TTC549 (cell line): ENCODE measurements around the gene CHD9.

Experiments
- FAIRE-seq: peaks from 2 replicates; lab custom pipeline; 2012; peaks lifted over from hg19 to GRCh38; lab: Jason Lieb, UNC

CHD9 gene

GRCh38 chr16:53078765-53079485 is 24.1 kb downstream of the CHD9 start:
- no peak for FAIRE-seq

DNA sequence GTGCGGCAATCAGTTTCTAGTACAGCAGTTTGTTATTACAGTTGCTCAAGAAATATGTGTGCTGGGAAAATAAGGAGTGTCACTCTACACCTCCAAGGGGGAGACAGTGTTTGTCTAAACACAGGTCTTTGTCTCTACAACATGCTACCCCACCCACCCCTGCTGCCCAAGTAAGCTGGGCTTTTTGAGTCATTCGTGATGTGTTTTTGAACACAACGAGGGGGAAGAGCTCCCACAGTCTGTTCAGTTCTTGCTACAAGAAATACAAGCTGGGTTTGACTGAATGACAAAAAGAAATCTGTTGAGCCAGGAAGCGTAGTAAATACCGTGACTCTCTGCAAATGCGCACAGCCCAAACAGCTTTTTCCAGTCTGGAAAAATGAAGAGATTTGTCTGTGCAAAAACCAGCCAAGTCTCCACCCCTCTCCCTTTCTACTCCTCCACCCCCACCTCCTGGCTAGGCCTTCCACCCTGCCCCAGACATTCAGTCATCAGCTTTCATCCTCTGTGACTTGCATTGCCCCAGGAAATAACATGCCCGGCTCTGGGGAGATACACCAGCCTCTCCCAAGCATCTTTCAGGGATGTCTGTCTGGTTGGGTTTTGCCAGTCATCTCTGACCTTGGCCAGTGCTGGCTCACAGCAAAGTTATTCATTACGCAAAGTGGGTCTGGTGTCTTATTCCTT is 25.7 kb downstream of the CHD9 start:
- no peak for FAIRE-seq

GRCh38 chr16:53081032-53081424 is 26.2 kb downstream of the CHD9 start:
- no peak for FAIRE-seq

DNA sequence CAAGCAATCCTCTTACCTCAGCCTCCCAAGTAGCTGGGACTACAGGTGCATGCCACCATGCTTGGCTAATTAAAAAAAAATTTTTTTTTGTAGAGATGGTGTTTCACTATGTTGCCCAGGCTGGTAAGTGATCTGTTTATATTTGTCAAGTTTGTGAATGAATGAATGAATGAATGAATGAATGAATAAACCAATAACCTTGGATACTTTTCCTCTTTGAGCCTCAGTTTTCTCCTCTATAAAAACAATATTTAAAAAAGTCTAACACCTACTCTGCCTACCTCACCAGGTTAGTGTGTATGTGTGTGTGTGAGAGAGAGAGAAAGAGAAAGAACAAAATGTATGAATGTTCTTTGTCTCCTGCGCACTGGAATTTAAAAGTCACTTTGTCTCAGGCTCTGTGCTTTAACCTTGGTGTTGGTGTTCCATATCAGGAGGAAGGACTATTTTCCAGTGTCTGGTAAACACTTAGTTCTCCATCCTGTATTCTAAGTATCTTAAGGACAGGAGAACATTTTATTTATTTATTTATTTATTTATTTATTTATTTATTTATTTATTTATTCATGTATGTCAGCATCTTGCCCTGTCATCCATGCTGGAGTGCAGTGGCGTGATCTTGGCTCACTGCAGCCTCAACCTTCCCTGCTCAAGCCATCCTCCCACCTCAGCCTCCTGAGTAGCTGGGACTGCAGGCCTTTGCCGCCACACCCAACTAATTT is 27.1 kb downstream of the CHD9 start:
- FAIRE-seq = no peak

DNA sequence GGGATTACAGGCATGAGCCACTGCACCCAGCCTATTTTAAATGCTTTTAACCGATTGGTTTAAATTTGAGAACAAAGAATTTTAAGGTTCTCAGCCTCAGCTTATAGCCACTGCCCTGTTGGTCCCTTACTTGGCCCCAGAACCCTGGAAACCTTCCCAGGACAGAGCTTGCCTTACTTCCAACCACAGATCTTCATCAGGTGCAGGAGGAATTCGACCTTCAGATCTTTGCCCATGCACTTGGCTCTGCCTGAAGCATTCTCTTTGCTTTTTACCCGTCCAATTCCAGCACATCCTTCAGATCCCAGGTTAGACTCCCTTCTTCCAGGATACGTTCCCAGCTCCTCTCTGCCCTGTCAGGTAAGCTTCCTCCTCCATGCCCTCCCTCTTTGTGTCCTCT is 27.7 kb downstream of the CHD9 start:
- no peak for FAIRE-seq

GRCh38 chr16:53083119-53083518 is 28.3 kb downstream of the CHD9 start:
- FAIRE-seq = no peak

DNA sequence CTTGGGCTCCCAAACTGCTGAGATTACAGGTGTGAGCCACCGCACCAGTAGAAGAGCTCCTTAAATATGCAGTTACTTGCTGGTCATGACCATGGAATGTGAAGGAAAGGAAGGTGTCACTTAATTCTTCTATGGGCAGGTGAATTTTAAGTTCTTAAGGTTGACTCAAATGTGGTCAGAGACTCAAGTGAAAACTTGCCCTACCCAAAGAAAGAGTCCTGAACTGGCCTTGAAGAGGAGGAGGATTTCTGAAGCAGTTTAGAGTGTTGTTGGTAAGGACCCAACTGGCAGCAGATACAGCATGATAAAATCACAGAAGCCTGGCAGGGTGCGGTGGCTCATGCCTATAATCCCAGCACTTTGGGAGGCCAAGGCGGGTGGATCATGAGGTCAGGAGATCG is 29.4 kb downstream of the CHD9 start:
- FAIRE-seq = no peak

- no peak for FAIRE-seq
Observed at GRCh38 chr16:53084746-53085334, 30.0 kb downstream of the CHD9 start.

- no peak for FAIRE-seq
Observed at GRCh38 chr16:53085369-53085843, 30.6 kb downstream of the CHD9 start.

DNA sequence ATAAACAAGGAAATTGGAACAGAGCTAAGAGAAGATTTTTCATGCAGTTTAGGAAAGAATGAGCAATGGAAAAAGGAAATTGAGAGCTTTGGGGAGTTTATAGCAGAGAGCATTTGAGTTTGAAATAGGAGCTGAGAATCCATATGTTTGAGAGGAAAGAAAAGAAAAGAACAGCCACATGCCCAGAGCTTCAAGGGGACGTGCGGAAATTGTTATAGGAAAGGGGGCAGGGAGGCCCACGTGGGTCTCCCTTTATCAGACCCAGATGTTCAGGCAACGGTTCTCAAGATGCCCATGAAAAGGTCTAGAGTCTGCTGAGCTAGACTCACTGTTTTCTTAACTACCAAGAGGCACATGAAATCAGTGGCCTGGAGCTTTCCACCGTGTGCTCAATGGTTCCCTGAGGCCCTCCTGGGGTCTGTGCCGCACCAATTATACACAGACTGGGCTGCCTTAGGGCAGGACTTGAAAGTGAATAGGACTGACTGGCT is 31.2 kb downstream of the CHD9 start:
- no peak for FAIRE-seq

- FAIRE-seq = no peak
Observed at GRCh38 chr16:53087101-53087500, 32.3 kb downstream of the CHD9 start.

- FAIRE-seq = no peak
Observed at GRCh38 chr16:53089434-53090285, 34.9 kb downstream of the CHD9 start.

- no peak for FAIRE-seq
Observed at GRCh38 chr16:53090286-53090590, 35.4 kb downstream of the CHD9 start.

GRCh38 chr16:53090591-53091411 is 36.0 kb downstream of the CHD9 start:
- no peak for FAIRE-seq

GRCh38 chr16:53091466-53092211 is 36.8 kb downstream of the CHD9 start:
- FAIRE-seq = no peak

- no peak for FAIRE-seq
Observed at GRCh38 chr16:53092284-53092683, 37.5 kb downstream of the CHD9 start.

DNA sequence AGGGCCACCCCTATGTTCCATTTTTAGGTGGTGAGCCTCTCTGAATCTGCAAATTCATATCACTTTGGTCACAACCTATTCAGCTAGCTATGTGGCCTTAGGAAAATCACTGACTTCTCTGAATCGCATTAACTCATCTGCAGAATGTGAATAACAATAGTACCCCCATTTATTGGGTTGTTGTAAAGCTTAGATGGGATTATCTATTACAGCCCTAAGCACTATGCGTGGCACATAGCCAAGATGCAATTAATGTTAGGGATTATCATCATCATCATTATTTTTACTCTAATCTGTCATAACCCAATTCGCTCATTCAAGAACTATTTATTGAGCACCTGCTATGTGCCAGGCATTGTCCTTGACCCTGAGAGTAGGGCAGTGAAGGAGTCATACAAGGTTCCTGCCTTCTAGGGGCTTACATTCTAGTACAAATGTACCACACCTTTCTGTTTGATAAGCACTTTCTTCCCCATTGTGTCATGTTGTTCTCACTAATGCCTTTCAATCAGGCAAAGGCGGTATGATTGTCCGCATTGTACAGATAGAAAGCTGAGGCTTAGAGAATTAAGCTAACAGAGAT is 38.5 kb downstream of the CHD9 start:
- FAIRE-seq = no peak

- no peak for FAIRE-seq
Observed at GRCh38 chr16:53094013-53094630, 39.3 kb downstream of the CHD9 start.

- no peak for FAIRE-seq
Observed at GRCh38 chr16:53097190-53097589, 42.4 kb downstream of the CHD9 start.
